ENCODE measurements around the gene DIPK2A. TPM values are rescaled to one million over a fixed set of nuclear protein-coding genes. Genes with fewer than 3 reads are reported as not detected.
A peak's percentile ranks its signal among the peaks of the same experiment; 100 is the strongest.

DIPK2A gene
- total and polyA plus RNA-seq, 12 donors, result 2.9 to 15.0 (median 7.4) TPM

- WGBS, 2 donors, result 41 to 43% methylated on average over 6 of the region's 6 CpGs
- DNase-seq (no peak), ATAC-seq (no peak)
- Histone ChIP-seq H3K36me3 (no peaks in the 10 kb centered on the region), H3K27ac (peak overlapping the region in 7 of 10 donors; percentile 94 to 97 (median 96)), H3K9me3 (no peaks in the 10 kb centered on the region), H3K27me3 (no peaks in the 10 kb centered on the region), H3K4me3 (peak overlapping the region in 8 of 10 donors; percentile 76 to 98 (median 88)), H3K4me1 (peaks cover 0 to 66% (median 29%) of the 10 kb centered on the region in 9 donors)
- intact Hi-C loops (cut with DNase I), result loop anchor here in 2 of 10 donors (5.0 to 10.0 kb wide), 3 partner anchors 293 to 1400 kb away; partner anchors contain the start of gene ATR (in 1 of the 2)
- no peak for TF ChIP-seq CTCF (IDR thresholded peaks at IDR 0.05)
Observed at GRCh38 chr3:143974271-143975238, 2.9 kb downstream of the DIPK2A start.

GRCh38 chr3:143975554-143976152, 4.0 kb downstream of the DIPK2A start:
- DNase-seq, result peak in 1 of 2 donors; percentile 12
- ATAC-seq, result no peak
- WGBS, 2 donors, result 52 to 54% methylated on average over 3 of the region's 3 CpGs
- Histone ChIP-seq H3K27me3 (no peaks in the 10 kb centered on the region), H3K36me3 (no peaks in the 10 kb centered on the region), H3K4me1 (peaks cover 0 to 68% (median 29%) of the 10 kb centered on the region in 9 donors), H3K9me3 (no peaks in the 10 kb centered on the region), H3K27ac (peak overlapping the region in 3 of 10 donors; percentile 15 to 94 (median 30)), H3K4me3 (peak overlapping the region in 5 of 10 donors; percentile 76 to 98 (median 90))
- intact Hi-C loops (cut with DNase I), result loop anchor here in 2 of 10 donors (10.0 kb wide), 2 partner anchors 799 to 1401 kb away; partner anchors contain the start of gene ATR (in 1 of the 2)
- TF ChIP-seq CTCF (IDR thresholded peaks at IDR 0.05), result peak in 7 of 9 donors; percentile 43 to 71 (median 59)

- ATAC-seq (peak in 1 of 8 donors; percentile 34), DNase-seq (no peak)
- peak overlapping the region in 6 of 10 donors; percentile 3 to 35 (median 7) for H3K4me3 ChIP-seq
- H3K27me3 ChIP-seq, result no peaks in the 10 kb centered on the region
- WGBS, 2 donors, result 62 to 64% methylated on average over 4 of the region's 4 CpGs
- peaks cover 0 to 72% (median 29%) of the 10 kb centered on the region in 9 donors for H3K4me1 ChIP-seq
- no peak for TF ChIP-seq CTCF (IDR thresholded peaks at IDR 0.05)
- H3K36me3 ChIP-seq, result peaks cover 0 to 3% (median 0%) of the 10 kb centered on the region in 9 donors
- H3K9me3 ChIP-seq, result no peaks in the 10 kb centered on the region
- peak overlapping the region in 7 of 10 donors; percentile 12 to 66 (median 30) for H3K27ac ChIP-seq
- intact Hi-C loops (cut with DNase I), result loop anchor here in 2 of 10 donors (10.0 kb wide), 2 partner anchors 797 to 1403 kb away; partner anchors contain the start of gene ATR (in 1 of the 2)
Observed at GRCh38 chr3:143977341-143978262, 6.0 kb downstream of the DIPK2A start.

Data from heart right ventricle (tissue), 16 donors.